AG04450 (cell line): Measurements from ENCODE around the gene FALEC. TPM values are rescaled to one million over a fixed set of nuclear protein-coding genes. Genes with fewer than 3 reads are reported as not detected.

Experiments
- CTCF ChIA-PET: fragments of 300-600, 350-600 bp; formaldehyde crosslinking; extraction: SDS; loops from one replicate; lab custom pipeline; 2022; ENCODE audit warnings: antibody characterized with exemption, inconsistent platforms; lab: Charles Lee
- POLR2A ChIA-PET: fragments of 350-600 bp; formaldehyde crosslinking; extraction: SDS; loops from one replicate; lab custom pipeline; 2021; ENCODE audit warnings: antibody characterized with exemption, inconsistent platforms; lab: Yijun Ruan, JAX
- DNase-seq: peaks from one replicate; pipeline ENCODE4 v3.0.0-alpha.2; 2011; ENCODE audit warnings: low read depth, low spot score
- H3K27ac ChIP-seq: one replicate; pipeline ENCODE4 v1.5.1; 2012; ENCODE audit warnings: low read depth, low read length, control low read depth
- H3K27me3 ChIP-seq: one replicate; pipeline ENCODE4 v1.6.0; 2012; ENCODE audit warnings: low read length; ENCODE audit not compliant: control insufficient read depth, insufficient read depth
- H3K4me3 ChIP-seq: 2 replicates; pipeline ENCODE4 v1.5.1; 2011; ENCODE audit warnings: mild to moderate bottlenecking, low read depth, low read length, control low read depth
- H3K9me3 ChIP-seq: 2 replicates; pipeline ENCODE4 v1.5.1; 2012; ENCODE audit warnings: low read length; ENCODE audit not compliant: control insufficient read depth, insufficient read depth
- CTCF ChIP-seq: IDR thresholded peaks from 2 replicates; pipeline ENCODE4 v1.5.1; 2011; ENCODE audit warnings: low read depth, low read length, control low read depth, inconsistent platforms
- polyA plus RNA-seq: library from polyadenylated mRNA; depleted of rRNA; stranded (reverse); fragments of >200 nt; gene quantifications from 2 replicates; pipeline ENCODE4 v1.2.3, GENCODE V29; 2011

The FALEC gene
- polyA plus RNA-seq, 1 experiment: not detected

- DNase-seq: peak; percentile 60
- H3K27me3 ChIP-seq: no peaks in the 10 kb centered on the region
- peak overlapping the region; percentile 67 for H3K4me3 ChIP-seq
- POLR2A ChIA-PET: interaction anchor here (0.7 to 7.0 kb wide), 12 partner anchors 8 to 501 kb away, joined by 3 to 130 read pairs (median 4); partner anchors contain the start of gene MCL1
- CTCF ChIA-PET: interaction anchor here (0.5 to 4.3 kb wide), 68 partner anchors 8 to 509 kb away, joined by 3 to 104 read pairs (median 4); partner anchors contain the start of genes ADAMTSL4, CTSK, CTXND2 and ENSA
- TF ChIP-seq CTCF: peak; percentile 86
- H3K9me3 ChIP-seq: no peaks in the 10 kb centered on the region; the same call in 1 of the 2 replicates
- peak overlapping the region; percentile 100 for H3K27ac ChIP-seq
Measured at GRCh38 chr1:150560576-150561253, 45.2 kb downstream of the FALEC start.

GRCh38 chr1:150561254-150561973 lies 45.9 kb downstream of the FALEC start:
- H3K27ac ChIP-seq: peak overlapping the region; percentile 100
- ChIA-PET POLR2A (interaction anchor here (0.6 to 7.0 kb wide), 19 partner anchors 9 to 985 kb away, joined by 3 to 130 read pairs (median 4); partner anchors contain the start of genes FALEC and MCL1), CTCF (interaction anchor here (0.5 to 4.3 kb wide), 57 partner anchors 10 to 508 kb away, joined by 3 to 104 read pairs (median 5); partner anchors contain the start of genes ADAMTSL4, CTSK, CTXND2 and ENSA)
- H3K27me3 ChIP-seq: no peaks in the 10 kb centered on the region
- H3K9me3 ChIP-seq: no peaks in the 10 kb centered on the region; the same call in 1 of the 2 replicates
- H3K4me3 ChIP-seq: peak overlapping the region; percentile 67
- DNase-seq: peak; percentile 97
- peak; percentile 28 for TF ChIP-seq CTCF

- Histone ChIP-seq H3K27me3 (no peaks in the 10 kb centered on the region), H3K9me3 (no peaks in the 10 kb centered on the region; the same call in 1 of the 2 replicates), H3K4me3 (peak overlapping the region; percentile 67), H3K27ac (peak overlapping the region; percentile 100)
- CTCF ChIA-PET: interaction anchor here (0.6 to 4.3 kb wide), 10 partner anchors 9 to 433 kb away, joined by 3 to 104 read pairs (median 14); partner anchors contain the start of genes ADAMTSL4 and MCL1
- DNase-seq: peak; percentile 81
- POLR2A ChIA-PET: interaction anchor here (0.6 to 7.0 kb wide), 13 partner anchors 9 to 984 kb away, joined by 3 to 130 read pairs (median 4); partner anchors contain the start of genes ENSA, FALEC and MCL1
- TF ChIP-seq CTCF: no peak
Measured at GRCh38 chr1:150561974-150562445, 46.5 kb downstream of the FALEC start.

GRCh38 chr1:150562446-150563339 lies 47.1 kb downstream of the FALEC start:
- Histone ChIP-seq H3K27me3 (no peaks in the 10 kb centered on the region), H3K4me3 (peak overlapping the region; percentile 67), H3K27ac (peak overlapping the region; percentile 100), H3K9me3 (no peaks in the 10 kb centered on the region; the same call in 1 of the 2 replicates)
- no peak for DNase-seq
- ChIA-PET POLR2A (interaction anchor here (0.9 to 7.0 kb wide), 10 partner anchors 8 to 443 kb away, joined by 3 to 130 read pairs (median 5); partner anchors contain the start of genes ENSA, FALEC and MCL1), CTCF (interaction anchor here (0.6 to 4.3 kb wide), 6 partner anchors 14 to 433 kb away, joined by 3 to 104 read pairs (median 8); no protein-coding TSS in a partner anchor)
- TF ChIP-seq CTCF: no peak
